Activated T-helper 17 cell treated with anti-CD3 and anti-CD28 coated beads, Interleukin-2, amount 50 U/mL, for 72 hours (primary cell): Measurements from ENCODE around the gene SLC45A3. TPM values are rescaled to one million over a fixed set of nuclear protein-coding genes. Genes with fewer than 3 reads are reported as not detected.

Source experiments
- ATAC-seq: fragments of 150-1000 bp; cut with Tn5 transposase; replicated peaks from 2 replicates; pipeline ENCODE4 v1.10.0; 2021; ENCODE audit warnings: mild to moderate bottlenecking, moderate library complexity
- H3K27ac Mint-ChIP-seq: one replicate; pipeline ENCODE4 v1.8.0; 2022; ENCODE audit warnings: mixed read lengths
- H3K27me3 Mint-ChIP-seq: one replicate; pipeline ENCODE4 v1.8.0; 2022; ENCODE audit warnings: mixed read lengths
- H3K36me3 Mint-ChIP-seq: one replicate; pipeline ENCODE4 v1.8.0; 2022; ENCODE audit warnings: low read depth, mild to moderate bottlenecking, mixed read lengths
- H3K4me1 Mint-ChIP-seq: one replicate; pipeline ENCODE4 v1.8.0; 2022; ENCODE audit warnings: mixed read lengths
- H3K4me3 Mint-ChIP-seq: one replicate; pipeline ENCODE4 v1.8.0; 2022; ENCODE audit warnings: mild to moderate bottlenecking, mixed read lengths
- H3K9me3 Mint-ChIP-seq: one replicate; pipeline ENCODE4 v1.8.0; 2022; ENCODE audit warnings: mixed read lengths
- total RNA-seq, 2 donors: library from RNA; stranded (reverse); gene quantifications; one replicate each; pipeline ENCODE4 v1.2.3, GENCODE V29; 2022

The SLC45A3 gene
- total RNA-seq, 2 donors from 2014 or later = 0.37 to 0.63 TPM

- H3K27ac Mint-ChIP-seq = no peak overlapping the region
- H3K27me3 Mint-ChIP-seq = no peaks in the 10 kb centered on the region
- peaks cover 40% of the 10 kb centered on the region for H3K36me3 Mint-ChIP-seq
- no peak for ATAC-seq
- no peak overlapping the region for H3K4me3 Mint-ChIP-seq
- H3K4me1 Mint-ChIP-seq = peaks cover 16% of the 10 kb centered on the region
- no peaks in the 10 kb centered on the region for H3K9me3 Mint-ChIP-seq
Observed at GRCh38 chr1:205709640-205710039, 29.3 kb upstream of the SLC45A3 start.

- H3K4me3 Mint-ChIP-seq = no peak overlapping the region
- H3K27ac Mint-ChIP-seq = no peak overlapping the region
- no peak for ATAC-seq
- peaks cover 43% of the 10 kb centered on the region for H3K36me3 Mint-ChIP-seq
- no peaks in the 10 kb centered on the region for H3K27me3 Mint-ChIP-seq
- no peaks in the 10 kb centered on the region for H3K9me3 Mint-ChIP-seq
- H3K4me1 Mint-ChIP-seq = peaks cover 16% of the 10 kb centered on the region
Observed at GRCh38 chr1:205709059-205709398, 28.7 kb upstream of the SLC45A3 start.

- Mint-ChIP-seq H3K4me3 (no peak overlapping the region), H3K36me3 (peaks cover 49% of the 10 kb centered on the region), H3K27ac (no peak overlapping the region), H3K9me3 (no peaks in the 10 kb centered on the region), H3K27me3 (no peaks in the 10 kb centered on the region), H3K4me1 (peaks cover 16% of the 10 kb centered on the region)
- ATAC-seq = no peak
Observed at GRCh38 chr1:205706601-205707502, 26.5 kb upstream of the SLC45A3 start.

- H3K27ac Mint-ChIP-seq = no peak overlapping the region
- H3K27me3 Mint-ChIP-seq = no peaks in the 10 kb centered on the region
- H3K4me3 Mint-ChIP-seq = no peak overlapping the region
- H3K9me3 Mint-ChIP-seq = no peaks in the 10 kb centered on the region
- ATAC-seq = no peak
- H3K36me3 Mint-ChIP-seq = peaks cover 31% of the 10 kb centered on the region
- peaks cover 3% of the 10 kb centered on the region for H3K4me1 Mint-ChIP-seq
Observed at GRCh38 chr1:205704903-205705302, 24.6 kb upstream of the SLC45A3 start.

DNA sequence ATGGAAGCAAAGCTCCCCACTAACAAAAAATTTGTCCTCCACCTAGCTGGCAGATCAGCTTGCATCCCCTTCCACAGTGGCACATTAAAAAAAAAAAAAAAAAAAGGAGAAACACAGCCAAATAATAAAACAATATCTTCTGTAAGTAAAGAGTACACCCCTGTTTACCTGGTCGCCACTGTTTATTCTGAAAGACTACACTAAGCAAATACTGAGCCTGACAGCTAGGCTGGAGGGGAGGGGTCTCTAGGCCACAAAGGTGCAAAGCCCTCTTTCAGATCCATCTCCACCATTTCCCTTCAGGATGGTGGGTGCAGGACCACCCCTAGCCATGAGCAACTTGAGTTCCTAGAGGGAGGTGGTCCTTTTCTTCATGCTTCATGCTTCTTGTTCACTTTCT, 22.8 kb upstream of the SLC45A3 start:
- Mint-ChIP-seq H3K4me3 (no peak overlapping the region), H3K9me3 (no peaks in the 10 kb centered on the region), H3K27me3 (no peaks in the 10 kb centered on the region), H3K27ac (no peak overlapping the region), H3K36me3 (peaks cover 15% of the 10 kb centered on the region), H3K4me1 (peaks cover 3% of the 10 kb centered on the region)
- no peak for ATAC-seq

DNA sequence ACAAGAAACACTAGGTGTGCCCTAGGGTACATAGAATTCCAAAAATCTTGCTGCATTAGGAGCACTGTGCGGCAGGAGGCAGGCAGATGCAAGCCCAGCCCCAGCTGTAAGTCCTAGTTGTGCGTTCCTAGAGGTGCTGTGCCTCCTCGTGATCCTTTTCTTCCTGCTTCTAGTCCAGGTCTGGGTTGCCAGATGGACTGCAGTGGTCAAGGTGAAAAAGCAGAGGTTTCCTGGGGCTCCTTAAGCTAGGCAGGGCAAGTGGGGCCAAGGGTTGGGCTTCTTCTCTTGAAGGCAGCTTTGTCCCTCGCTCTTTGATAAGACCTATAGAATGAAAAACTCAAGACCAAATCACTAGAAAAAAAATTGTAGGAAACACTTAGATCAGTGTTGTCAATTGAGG, 21.6 kb upstream of the SLC45A3 start:
- Mint-ChIP-seq H3K9me3 (no peaks in the 10 kb centered on the region), H3K27ac (no peak overlapping the region), H3K4me1 (peaks cover 3% of the 10 kb centered on the region), H3K36me3 (peaks cover 15% of the 10 kb centered on the region), H3K4me3 (no peak overlapping the region), H3K27me3 (peaks cover 10% of the 10 kb centered on the region)
- ATAC-seq = no peak

GRCh38 chr1:205701420-205701819, 21.1 kb upstream of the SLC45A3 start:
- no peak overlapping the region for H3K27ac Mint-ChIP-seq
- H3K27me3 Mint-ChIP-seq = peaks cover 14% of the 10 kb centered on the region
- no peak for ATAC-seq
- H3K4me3 Mint-ChIP-seq = no peak overlapping the region
- H3K9me3 Mint-ChIP-seq = no peaks in the 10 kb centered on the region
- H3K4me1 Mint-ChIP-seq = peaks cover 3% of the 10 kb centered on the region
- peaks cover 15% of the 10 kb centered on the region for H3K36me3 Mint-ChIP-seq

- Mint-ChIP-seq H3K9me3 (no peaks in the 10 kb centered on the region), H3K27me3 (peaks cover 16% of the 10 kb centered on the region), H3K4me3 (no peak overlapping the region), H3K4me1 (peaks cover 3% of the 10 kb centered on the region), H3K36me3 (peaks cover 15% of the 10 kb centered on the region), H3K27ac (no peak overlapping the region)
- no peak for ATAC-seq
Observed at GRCh38 chr1:205700865-205701401, 20.6 kb upstream of the SLC45A3 start.

DNA sequence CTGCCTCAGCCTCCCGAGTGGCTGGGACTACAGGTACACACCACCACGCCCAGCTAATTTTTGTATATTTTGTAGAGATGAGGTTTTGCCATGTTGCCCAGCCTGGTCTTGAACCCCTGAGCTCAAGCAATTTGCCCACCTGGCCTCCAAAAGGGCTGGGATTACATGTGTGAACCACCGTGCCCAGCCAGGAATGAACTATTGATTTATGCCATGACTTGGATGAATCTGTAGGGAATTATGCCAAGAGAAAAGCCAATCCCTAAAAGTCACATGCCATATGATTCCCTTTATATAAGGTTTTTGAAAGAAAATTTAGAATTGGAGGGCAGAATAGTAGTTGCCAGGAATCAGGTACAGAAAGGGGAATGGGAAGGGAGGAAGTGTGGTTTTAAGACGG, 19.1 kb upstream of the SLC45A3 start:
- Mint-ChIP-seq H3K27ac (no peak overlapping the region), H3K36me3 (peaks cover 7% of the 10 kb centered on the region), H3K4me3 (no peak overlapping the region), H3K4me1 (no peaks in the 10 kb centered on the region), H3K27me3 (peaks cover 16% of the 10 kb centered on the region), H3K9me3 (no peaks in the 10 kb centered on the region)
- no peak for ATAC-seq

GRCh38 chr1:205698921-205699320, 18.6 kb upstream of the SLC45A3 start:
- ATAC-seq = no peak
- no peaks in the 10 kb centered on the region for H3K4me1 Mint-ChIP-seq
- H3K36me3 Mint-ChIP-seq = peaks cover 6% of the 10 kb centered on the region
- H3K27ac Mint-ChIP-seq = no peak overlapping the region
- H3K9me3 Mint-ChIP-seq = no peaks in the 10 kb centered on the region
- no peak overlapping the region for H3K4me3 Mint-ChIP-seq
- peaks cover 16% of the 10 kb centered on the region for H3K27me3 Mint-ChIP-seq

DNA sequence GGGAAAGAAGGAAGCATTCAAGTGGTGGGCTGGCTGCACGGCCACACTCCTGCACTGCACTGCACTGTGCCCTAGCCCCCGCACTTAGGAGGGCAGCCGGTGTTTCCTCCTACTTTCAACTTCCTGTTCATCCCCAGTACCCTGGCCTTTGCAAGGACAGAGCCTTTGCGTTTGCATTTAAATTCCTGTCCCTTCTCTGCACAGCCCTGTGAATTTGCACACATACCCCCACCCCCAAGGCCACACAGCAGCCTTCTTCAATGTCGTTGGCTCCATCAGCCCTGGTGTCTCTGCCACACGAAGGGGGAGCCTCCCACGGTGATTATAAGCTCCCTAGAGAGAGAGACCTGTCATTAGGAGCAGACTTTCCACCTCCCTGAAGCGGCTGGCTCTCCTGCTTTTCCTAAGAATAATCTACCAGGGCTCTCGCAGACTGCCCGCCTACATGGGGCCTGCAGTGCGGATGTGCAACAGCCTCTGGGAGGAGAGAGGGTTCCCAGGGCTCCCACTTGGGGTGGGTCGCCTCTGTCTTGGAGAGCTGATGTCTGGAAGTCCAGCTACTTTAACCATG, 13.2 kb upstream of the SLC45A3 start:
- H3K4me3 Mint-ChIP-seq = no peak overlapping the region
- H3K27me3 Mint-ChIP-seq = peaks cover 16% of the 10 kb centered on the region
- no peaks in the 10 kb centered on the region for H3K4me1 Mint-ChIP-seq
- H3K27ac Mint-ChIP-seq = no peak overlapping the region
- H3K9me3 Mint-ChIP-seq = no peaks in the 10 kb centered on the region
- ATAC-seq = no peak
- no peaks in the 10 kb centered on the region for H3K36me3 Mint-ChIP-seq

- H3K4me3 Mint-ChIP-seq = no peak overlapping the region
- no peaks in the 10 kb centered on the region for H3K9me3 Mint-ChIP-seq
- no peak for ATAC-seq
- H3K27ac Mint-ChIP-seq = no peak overlapping the region
- peaks cover 11% of the 10 kb centered on the region for H3K27me3 Mint-ChIP-seq
- H3K36me3 Mint-ChIP-seq = no peaks in the 10 kb centered on the region
- no peaks in the 10 kb centered on the region for H3K4me1 Mint-ChIP-seq
Observed at GRCh38 chr1:205692423-205692822, 12.1 kb upstream of the SLC45A3 start.

GRCh38 chr1:205690122-205690756, 9.9 kb upstream of the SLC45A3 start:
- Mint-ChIP-seq H3K4me3 (no peak overlapping the region), H3K27ac (no peak overlapping the region), H3K4me1 (no peaks in the 10 kb centered on the region), H3K36me3 (no peaks in the 10 kb centered on the region), H3K9me3 (no peaks in the 10 kb centered on the region), H3K27me3 (no peaks in the 10 kb centered on the region)
- ATAC-seq = no peak

DNA sequence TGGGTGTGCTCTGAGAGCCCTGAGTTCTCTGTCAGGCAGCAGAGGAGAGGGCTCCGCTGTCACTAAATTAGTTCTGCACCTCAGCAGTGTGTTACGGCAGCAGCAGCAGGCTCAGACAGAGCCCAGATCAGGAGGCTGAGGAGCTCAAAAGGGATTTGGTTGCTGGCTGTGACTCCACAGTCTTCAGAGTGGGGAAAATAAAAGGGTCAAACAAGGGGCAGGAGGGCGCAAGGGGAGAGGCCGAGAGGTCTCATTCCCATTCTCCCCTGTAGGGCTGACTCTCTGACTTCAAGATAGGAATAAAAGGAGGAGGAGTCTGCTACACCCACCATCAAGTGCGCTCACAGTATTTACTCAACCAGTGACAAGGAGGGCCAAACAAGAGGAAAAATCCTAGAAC, 9.2 kb upstream of the SLC45A3 start:
- H3K4me1 Mint-ChIP-seq = no peaks in the 10 kb centered on the region
- H3K27me3 Mint-ChIP-seq = no peaks in the 10 kb centered on the region
- H3K36me3 Mint-ChIP-seq = no peaks in the 10 kb centered on the region
- H3K9me3 Mint-ChIP-seq = no peaks in the 10 kb centered on the region
- H3K4me3 Mint-ChIP-seq = no peak overlapping the region
- no peak for ATAC-seq
- no peak overlapping the region for H3K27ac Mint-ChIP-seq
